Gastroesophageal sphincter (tissue), 3 donors: ENCODE data around the gene IGSF10.

Source experiments
- CTCF ChIP-seq, 4 experiments: fragments of 200-600 bp in 2 of 4; fragments of 450-650 bp in 2 of 4; sonication (generic) in 1 of 4; IDR thresholded peaks; one replicate each; pipeline ENCODE4 v1.5.1; 2017 to 2019; ENCODE audit warnings: antibody characterized with exemption in 4 of 4, mild to moderate bottlenecking in 2 of 4, moderate library complexity in 2 of 4
- EP300 ChIP-seq: sonication (generic); formaldehyde crosslinking; IDR thresholded peaks from one replicate; pipeline ENCODE4 v1.6.1; 2017; ENCODE audit warnings: antibody characterized with exemption, mild to moderate bottlenecking

GRCh38 chr3:151430821-151431484 is 29.9 kb downstream of the IGSF10 start:
- no peak for TF ChIP-seq CTCF (IDR thresholded peaks at IDR 0.05)
- TF ChIP-seq EP300: no peak
